D721Med (cell line): ENCODE measurements around the gene TMC4.
A peak's percentile ranks its signal among the peaks of the same experiment; 100 is the strongest.
"Not testable (repeated sequence)": the region's sequence is repeated elsewhere in the genome, so short reads cannot be mapped to it uniquely, and the experiment has no call there.

ENCODE experiments used
- DNase-seq: peaks from one replicate; pipeline ENCODE4 v3.0.0; 2011; ENCODE audit warnings: low spot score; ENCODE audit not compliant: insufficient read length
- FAIRE-seq: peaks from 2 replicates; lab custom pipeline; 2011; peaks lifted over from hg19 to GRCh38; lab: Jason Lieb, UNC
- CTCF ChIP-seq: IDR thresholded peaks from 2 replicates; pipeline ENCODE4 v1.5.1; 2012; ENCODE audit warnings: mild to moderate bottlenecking, control low read depth; ENCODE audit not compliant: insufficient read depth; ENCODE audit errors: missing control alignments

The TMC4 gene

GRCh38 chr19:54189735-54190502 lies 17.0 kb upstream of the TMC4 start:
- TF ChIP-seq CTCF = no peak
- FAIRE-seq = no peak

GRCh38 chr19:54189145-54189734 lies 16.3 kb upstream of the TMC4 start, which contains the start of gene MBOAT7:
MBOAT7 (minus strand) TSS chr19:54189580; CDS start chr19:54188508, 1,072 bp downstream.
- FAIRE-seq (no peak), DNase-seq (peak; percentile 83)
- TF ChIP-seq CTCF = peak; percentile 26

More at GRCh38 chr19:54189735-54190502, 17.0 kb upstream of the TMC4 start:
- no peak for DNase-seq

- FAIRE-seq = no peak
- TF ChIP-seq CTCF = no peak
- DNase-seq = no peak
Observed at GRCh38 chr19:54188215-54188871, 15.4 kb upstream of the TMC4 start.

- no peak for FAIRE-seq
- no peak for TF ChIP-seq CTCF
Observed at GRCh38 chr19:54186934-54187381, 14.0 kb upstream of the TMC4 start.

GRCh38 chr19:54186351-54186750 lies 13.4 kb upstream of the TMC4 start:
- FAIRE-seq (no peak), DNase-seq (no peak)
- no peak for TF ChIP-seq CTCF

More at GRCh38 chr19:54186934-54187381, 14.0 kb upstream of the TMC4 start:
- DNase-seq = no peak

GRCh38 chr19:54183431-54183830 lies 10.5 kb upstream of the TMC4 start:
- DNase-seq (no peak), FAIRE-seq (no peak)
- no peak for TF ChIP-seq CTCF

GRCh38 chr19:54181894-54182293 lies 8.9 kb upstream of the TMC4 start:
- not testable (repeated sequence) for FAIRE-seq, DNase-seq
